HG03521 (cell line): ENCODE measurements around the gene ST3GAL5.
A peak's percentile ranks its signal among the peaks of the same experiment; 100 is the strongest.

ENCODE experiments used
- ATAC-seq: cut with Tn5 transposase; IDR thresholded peaks from one replicate; pipeline ENCODE4 v1.9.1; 2021; ENCODE audit warnings: mild to moderate bottlenecking, moderate library complexity; ENCODE audit not compliant: unreplicated experiment

ST3GAL5 gene

GRCh38 chr2:85867556-85868292 lies 21.1 kb downstream of the ST3GAL5 start:
- no peak for ATAC-seq

DNA sequence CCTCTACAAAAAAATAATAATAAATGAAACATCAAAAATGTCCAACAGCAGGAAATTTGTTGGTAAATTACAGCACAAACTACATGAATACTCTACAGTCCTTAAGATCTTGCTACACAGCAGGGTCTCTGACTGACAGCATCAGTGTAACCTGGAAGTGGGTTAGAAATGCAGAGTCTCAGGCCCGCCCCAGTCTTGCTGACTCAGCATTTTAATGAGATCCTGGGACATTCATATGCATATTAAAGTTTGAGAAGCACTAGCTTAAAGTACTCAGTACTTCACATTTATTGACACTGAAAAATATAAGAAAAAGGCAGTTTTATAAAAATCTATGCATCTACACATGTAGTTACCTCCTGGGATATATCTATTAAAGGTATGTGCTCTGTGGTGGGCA lies 21.7 kb downstream of the ST3GAL5 start:
- ATAC-seq = no peak

GRCh38 chr2:85866165-85866659 lies 22.6 kb downstream of the ST3GAL5 start:
- ATAC-seq = no peak

GRCh38 chr2:85865539-85866164 lies 23.1 kb downstream of the ST3GAL5 start:
- ATAC-seq = peak; percentile 60

GRCh38 chr2:85864654-85865053 lies 24.1 kb downstream of the ST3GAL5 start:
- ATAC-seq = no peak

GRCh38 chr2:85862426-85862825 lies 26.4 kb downstream of the ST3GAL5 start:
- ATAC-seq = no peak

DNA sequence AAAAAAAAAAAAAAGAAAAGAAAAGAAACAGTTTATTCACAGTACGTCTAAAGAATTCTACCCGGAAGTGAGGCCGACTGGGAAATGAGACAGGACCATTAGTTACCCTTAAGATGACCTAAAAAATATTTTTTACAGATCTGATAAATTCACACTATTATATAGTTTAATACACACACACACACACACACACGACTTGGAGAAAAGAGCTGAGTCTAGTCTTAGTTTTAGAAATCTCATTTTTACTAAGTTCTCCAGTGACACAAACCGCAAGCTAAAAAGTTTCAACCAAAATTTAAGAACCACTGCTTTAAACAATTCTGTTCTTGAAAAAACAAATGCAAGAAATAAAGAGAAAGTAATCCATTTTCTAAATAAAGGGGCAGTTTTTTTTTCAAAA lies 27.1 kb downstream of the ST3GAL5 start:
- ATAC-seq = no peak

- no peak for ATAC-seq
These were observed 27.6 kb downstream of the ST3GAL5 start for GRCh38 chr2:85861180-85861579.

GRCh38 chr2:85858841-85859240 lies 29.9 kb downstream of the ST3GAL5 start:
- no peak for ATAC-seq

- no peak for ATAC-seq
These were observed 33.9 kb downstream of the ST3GAL5 start for GRCh38 chr2:85854897-85855296.

DNA sequence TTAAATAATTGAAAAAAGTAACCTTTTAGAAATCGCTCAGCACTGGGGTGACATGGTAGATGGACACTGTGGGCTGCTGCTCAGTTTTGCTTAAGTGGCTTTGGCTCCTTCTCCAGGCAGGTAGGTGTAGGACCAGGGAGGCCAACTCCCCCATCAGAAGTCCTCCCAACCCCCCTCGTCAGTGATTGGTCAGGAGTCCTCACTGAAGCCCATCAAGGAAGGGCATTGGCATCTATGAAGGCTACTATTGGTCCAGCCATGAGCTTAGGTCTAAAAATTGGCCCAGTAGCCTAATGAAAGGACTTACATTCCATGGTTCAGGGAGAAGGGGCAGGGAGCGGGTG lies 34.7 kb downstream of the ST3GAL5 start:
- ATAC-seq = peak; percentile 14

DNA sequence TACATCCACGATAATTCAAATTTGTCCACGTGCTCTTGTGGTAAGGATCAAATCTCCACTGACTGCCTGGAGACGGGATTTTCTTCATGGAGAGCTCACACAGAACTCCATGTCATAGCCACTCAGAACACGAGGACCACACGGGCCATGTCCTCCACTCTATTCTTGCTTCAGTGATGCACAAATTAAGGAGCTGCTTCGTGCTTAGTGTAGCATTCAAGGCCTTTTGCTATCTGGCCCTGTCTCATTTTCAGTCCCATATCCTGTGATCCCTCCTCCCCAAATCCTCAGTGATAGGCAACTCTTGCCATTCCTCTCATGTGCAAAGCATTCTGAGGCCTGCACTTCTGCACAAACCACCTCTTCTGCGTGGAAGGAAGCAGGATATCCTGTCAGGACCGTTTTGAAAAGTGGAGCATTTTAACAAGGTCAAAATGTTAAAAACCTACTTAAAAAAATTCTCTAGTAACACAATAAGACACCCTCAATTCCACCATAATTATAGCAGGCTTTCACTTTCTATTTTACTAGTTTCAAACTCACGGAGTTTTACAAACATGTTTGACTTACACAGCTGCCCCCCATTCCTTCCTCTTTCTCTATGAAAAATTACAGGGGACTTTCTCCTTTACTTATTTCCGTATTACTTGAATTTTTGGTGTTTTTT lies 35.2 kb downstream of the ST3GAL5 start:
- peak; percentile 39 for ATAC-seq

DNA sequence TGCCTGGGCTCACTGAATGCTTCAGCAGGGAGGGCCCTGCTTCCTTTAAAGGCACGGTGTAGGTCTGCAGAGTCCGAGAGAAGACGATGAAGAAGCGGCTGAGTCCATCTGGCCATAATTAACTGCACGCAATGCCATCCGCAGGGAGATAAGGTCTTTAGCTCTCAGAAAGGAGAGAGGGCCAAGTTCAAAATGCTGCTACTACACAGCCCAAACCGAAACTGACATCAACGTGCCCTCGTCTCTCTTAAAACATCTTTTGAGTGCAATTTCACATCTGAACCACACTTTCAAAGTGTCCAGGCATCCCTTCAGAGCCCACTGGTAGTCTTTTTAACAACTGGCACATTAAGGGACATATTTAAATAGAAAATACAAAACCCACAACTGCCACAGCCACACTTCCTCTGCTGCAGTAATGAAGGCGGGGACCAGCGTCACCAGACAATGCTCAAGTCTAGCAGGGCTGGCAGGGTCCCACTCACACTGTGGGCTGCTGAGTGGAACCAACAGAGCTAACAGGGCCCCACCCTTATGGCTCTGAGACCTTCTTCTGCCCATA lies 35.8 kb downstream of the ST3GAL5 start:
- ATAC-seq = peak; percentile 71

GRCh38 chr2:85852152-85852840 lies 36.5 kb downstream of the ST3GAL5 start:
- ATAC-seq = no peak

DNA sequence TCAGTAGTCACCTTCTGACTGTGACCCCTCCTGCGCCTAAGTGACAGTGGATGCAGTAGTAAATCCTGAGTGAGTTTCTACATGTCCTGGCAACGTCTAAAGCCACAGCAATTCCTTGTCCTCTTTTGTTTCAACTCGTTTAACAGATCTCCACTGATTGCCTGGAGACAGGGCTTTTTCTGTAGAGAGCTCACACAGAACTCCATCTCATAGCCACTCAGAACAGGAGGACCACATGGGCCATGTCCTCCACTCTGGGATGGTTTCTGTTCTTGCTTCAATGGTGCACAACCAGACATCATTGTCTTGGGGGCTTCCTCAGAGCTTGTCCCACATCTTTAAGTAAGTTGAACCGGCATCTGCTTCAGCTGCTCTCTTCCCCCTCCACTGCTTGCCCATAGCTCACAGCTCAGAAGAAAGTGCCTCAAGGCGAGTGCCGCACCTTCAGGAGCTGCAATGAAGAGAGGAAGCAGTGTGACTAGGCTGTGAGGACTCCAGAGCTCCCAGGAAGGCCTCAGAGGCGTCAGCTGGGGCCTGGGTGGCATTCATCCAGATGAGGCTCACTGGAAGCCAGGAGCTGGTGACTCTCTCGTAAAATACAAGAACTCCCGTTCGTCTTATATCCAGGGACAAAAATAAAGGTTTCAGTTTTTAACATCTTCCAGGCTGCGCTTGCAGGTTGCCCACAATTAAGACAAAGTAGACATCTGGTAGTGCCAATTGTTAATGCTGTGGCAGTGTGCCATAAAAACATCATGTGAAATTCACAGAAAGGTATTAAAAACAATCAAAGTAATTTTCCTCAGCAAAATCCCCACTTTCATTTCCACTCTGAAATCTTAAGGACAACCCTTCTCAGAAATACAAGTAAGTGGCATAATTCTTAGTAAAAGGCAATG lies 37.3 kb downstream of the ST3GAL5 start:
- ATAC-seq = no peak

DNA sequence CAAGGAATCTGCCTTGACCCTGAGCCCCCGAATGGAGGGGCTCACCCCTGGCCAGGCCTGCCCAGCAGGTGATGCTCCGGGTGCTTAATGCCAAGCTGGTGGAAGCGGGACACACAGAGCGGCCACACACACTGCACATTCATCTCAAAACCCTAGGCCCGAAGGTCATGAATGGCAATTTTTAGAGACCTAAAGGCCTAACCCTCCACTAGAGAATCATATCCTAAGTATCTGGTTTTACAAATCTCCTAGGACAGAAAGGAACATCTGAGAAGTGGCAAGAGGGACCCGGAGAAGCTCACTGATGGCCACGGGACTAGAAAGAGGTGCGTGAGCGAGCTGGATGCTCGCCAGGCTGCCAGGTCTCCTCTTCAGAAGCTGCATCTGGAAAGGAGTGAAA lies 38.3 kb downstream of the ST3GAL5 start:
- no peak for ATAC-seq

GRCh38 chr2:85847051-85847588 lies 41.7 kb downstream of the ST3GAL5 start:
- ATAC-seq = no peak

DNA sequence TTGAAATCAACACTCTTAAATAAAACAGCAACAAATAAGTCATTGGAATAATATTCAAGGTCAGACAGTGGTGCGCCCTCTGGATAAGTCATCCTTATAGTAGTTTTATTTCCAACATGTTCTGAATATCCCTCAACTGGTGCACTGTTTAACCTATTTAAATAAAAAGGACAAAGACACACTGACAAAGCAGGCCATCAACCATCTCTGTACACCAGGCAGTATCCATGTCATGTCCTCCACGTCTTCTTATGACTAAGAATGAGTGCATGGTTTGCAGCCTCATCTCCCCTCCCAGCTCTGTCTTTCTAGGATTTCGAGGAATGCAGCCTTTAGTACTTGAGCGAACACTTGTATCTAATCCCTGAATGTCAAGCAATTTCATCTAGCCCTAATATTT lies 42.4 kb downstream of the ST3GAL5 start:
- ATAC-seq = no peak

GRCh38 chr2:85844486-85844885 lies 44.3 kb downstream of the ST3GAL5 start:
- ATAC-seq = no peak

DNA sequence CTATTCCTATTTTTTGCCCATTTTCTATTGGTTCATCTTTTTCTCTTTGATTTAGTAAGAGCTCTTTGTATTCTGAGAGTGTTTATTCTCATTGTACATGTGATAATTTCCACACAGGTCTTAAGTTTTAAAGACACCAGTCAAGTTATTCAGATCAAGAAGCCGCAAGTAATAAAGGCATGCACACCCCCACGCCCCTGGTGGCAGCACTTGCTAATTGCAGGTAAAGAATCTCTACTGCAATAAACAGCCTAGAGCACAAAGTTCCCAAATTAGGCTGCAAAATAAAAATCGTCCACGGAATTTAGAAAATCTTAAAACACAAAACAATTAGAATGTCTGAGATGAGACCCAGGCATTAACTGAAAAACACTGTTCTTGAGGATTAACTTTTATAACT lies 45.2 kb downstream of the ST3GAL5 start:
- no peak for ATAC-seq
